Glutamatergic neuron (in vitro differentiated cells): ENCODE measurements around the gene MPP1. TPM values are rescaled to one million over a fixed set of nuclear protein-coding genes. Genes with fewer than 3 reads are reported as not detected.

Experiments
- DNase-seq: peaks from one replicate; pipeline ENCODE4 v3.0.0; 2022
- H3K27ac Mint-ChIP-seq: one replicate; pipeline ENCODE4 v1.8.0; 2020; ENCODE audit warnings: mild to moderate bottlenecking, mixed read lengths, inconsistent platforms; ENCODE audit not compliant: unreplicated experiment
- H3K27me3 Mint-ChIP-seq: one replicate; pipeline ENCODE4 v1.8.0; 2020; ENCODE audit warnings: mild to moderate bottlenecking, moderate library complexity, mixed read lengths, inconsistent platforms; ENCODE audit not compliant: unreplicated experiment
- H3K36me3 Mint-ChIP-seq: one replicate; pipeline ENCODE4 v1.8.0; 2020; ENCODE audit warnings: mild to moderate bottlenecking, mixed read lengths, inconsistent platforms; ENCODE audit not compliant: unreplicated experiment
- H3K4me1 Mint-ChIP-seq: one replicate; pipeline ENCODE4 v1.8.0; 2020; ENCODE audit warnings: mild to moderate bottlenecking, low read depth, mixed read lengths, inconsistent platforms; ENCODE audit not compliant: unreplicated experiment
- H3K4me3 Mint-ChIP-seq: one replicate; pipeline ENCODE4 v1.8.0; 2020; ENCODE audit warnings: mild to moderate bottlenecking, mixed read lengths, inconsistent platforms; ENCODE audit not compliant: unreplicated experiment
- H3K9me3 Mint-ChIP-seq: one replicate; pipeline ENCODE4 v1.8.0; 2020; ENCODE audit warnings: mild to moderate bottlenecking, moderate library complexity, mixed read lengths, inconsistent platforms; ENCODE audit not compliant: unreplicated experiment
- CTCF ChIP-seq: fragments of 200-600 bp; sonication (generic); IDR thresholded peaks from one replicate; pipeline ENCODE4 v1.5.0; 2021; ENCODE audit not compliant: partially characterized antibody, unreplicated experiment
- total RNA-seq: library from RNA; stranded (reverse); fragmentation: NEBNext Ultra II Directional; extraction: Animal tissue kit (Norgen Biotek cat#: 25700); gene quantifications from one replicate; pipeline ENCODE4 v1.2.1, GENCODE V29; 2021; ENCODE audit not compliant: unreplicated experiment

Gene MPP1
- total RNA-seq, 1 donor from 2014 or later: 12.7 TPM

- TF ChIP-seq CTCF: no peak
- Mint-ChIP-seq H3K4me1 (peaks cover 2% of the 10 kb centered on the region), H3K36me3 (no peaks in the 10 kb centered on the region), H3K27me3 (peaks cover 2% of the 10 kb centered on the region), H3K9me3 (no peaks in the 10 kb centered on the region), H3K27ac (no peak overlapping the region), H3K4me3 (no peak overlapping the region)
- no peak for DNase-seq
These were observed 4.6 kb downstream of the MPP1 start for GRCh38 chrX:154800478-154801210.

GRCh38 chrX:154799556-154800348, 5.5 kb downstream of the MPP1 start:
- H3K27me3 Mint-ChIP-seq: peaks cover 2% of the 10 kb centered on the region
- H3K4me1 Mint-ChIP-seq: peaks cover 2% of the 10 kb centered on the region
- no peaks in the 10 kb centered on the region for H3K36me3 Mint-ChIP-seq
- no peak overlapping the region for H3K4me3 Mint-ChIP-seq
- DNase-seq: no peak
- no peaks in the 10 kb centered on the region for H3K9me3 Mint-ChIP-seq
- no peak overlapping the region for H3K27ac Mint-ChIP-seq
- no peak for TF ChIP-seq CTCF

GRCh38 chrX:154797006-154797405, 8.3 kb downstream of the MPP1 start:
- no peaks in the 10 kb centered on the region for H3K27me3 Mint-ChIP-seq
- no peak for DNase-seq
- H3K27ac Mint-ChIP-seq: no peak overlapping the region
- no peak for TF ChIP-seq CTCF
- no peaks in the 10 kb centered on the region for H3K36me3 Mint-ChIP-seq
- no peak overlapping the region for H3K4me3 Mint-ChIP-seq
- no peaks in the 10 kb centered on the region for H3K9me3 Mint-ChIP-seq
- H3K4me1 Mint-ChIP-seq: no peaks in the 10 kb centered on the region

GRCh38 chrX:154795016-154795415, 10.3 kb downstream of the MPP1 start:
- Mint-ChIP-seq H3K4me3 (no peak overlapping the region), H3K9me3 (no peaks in the 10 kb centered on the region), H3K4me1 (no peaks in the 10 kb centered on the region), H3K27me3 (no peaks in the 10 kb centered on the region), H3K27ac (no peak overlapping the region), H3K36me3 (no peaks in the 10 kb centered on the region)
- DNase-seq: no peak
- no peak for TF ChIP-seq CTCF
